Superior temporal gyrus (tissue), 1 donor: ENCODE data around the gene EID2.

ENCODE experiments used
- DNase-seq: peaks from one replicate; pipeline ENCODE4 v3.0.0-alpha.2; 2016; ENCODE audit errors: extremely low spot score

The EID2 gene

GRCh38 chr19:39502640-39503417 is 37.1 kb downstream of the EID2 start:
- no peak for DNase-seq

DNA sequence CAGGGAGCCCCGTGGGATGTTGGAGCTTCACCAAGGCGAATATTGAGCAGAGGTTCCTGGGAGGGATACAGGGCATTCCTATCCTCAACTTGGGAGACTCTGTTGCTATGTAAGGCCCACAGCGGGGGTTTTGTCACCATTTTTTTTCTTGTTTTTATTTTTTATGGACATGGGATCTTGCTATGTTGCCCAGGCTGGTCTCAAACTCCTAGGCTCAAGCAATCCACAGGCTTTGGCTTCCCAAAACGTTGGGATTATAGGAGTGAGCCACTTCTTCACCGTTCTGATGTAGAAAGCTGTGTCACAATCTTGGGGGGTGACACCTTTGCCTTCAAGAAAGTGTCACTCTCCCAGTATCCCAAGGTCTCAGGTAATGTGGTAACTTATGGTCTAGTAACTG is 38.6 kb downstream of the EID2 start:
- DNase-seq, result no peak

- DNase-seq, result no peak
Observed at GRCh38 chr19:39500543-39500942, 39.4 kb downstream of the EID2 start.

DNA sequence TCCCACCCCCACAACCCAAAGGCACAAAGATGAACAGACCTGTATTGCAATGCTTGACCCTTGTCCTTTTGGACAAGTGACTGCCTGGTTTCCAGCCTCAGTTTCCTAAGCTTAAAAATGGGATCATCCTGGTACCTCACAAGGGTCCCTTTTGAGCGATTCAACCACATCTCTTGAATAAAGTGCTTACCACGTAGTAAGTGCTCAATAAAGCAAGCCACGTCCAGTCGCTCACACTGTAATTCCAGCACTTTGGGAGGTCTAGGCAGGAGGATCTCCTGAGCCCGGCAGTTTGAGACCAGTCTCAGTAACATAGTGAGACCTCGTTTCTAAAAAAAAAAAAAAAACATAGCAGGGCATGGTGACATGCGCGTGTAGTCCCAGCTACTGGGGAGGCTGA is 40.0 kb downstream of the EID2 start:
- no peak for DNase-seq

DNA sequence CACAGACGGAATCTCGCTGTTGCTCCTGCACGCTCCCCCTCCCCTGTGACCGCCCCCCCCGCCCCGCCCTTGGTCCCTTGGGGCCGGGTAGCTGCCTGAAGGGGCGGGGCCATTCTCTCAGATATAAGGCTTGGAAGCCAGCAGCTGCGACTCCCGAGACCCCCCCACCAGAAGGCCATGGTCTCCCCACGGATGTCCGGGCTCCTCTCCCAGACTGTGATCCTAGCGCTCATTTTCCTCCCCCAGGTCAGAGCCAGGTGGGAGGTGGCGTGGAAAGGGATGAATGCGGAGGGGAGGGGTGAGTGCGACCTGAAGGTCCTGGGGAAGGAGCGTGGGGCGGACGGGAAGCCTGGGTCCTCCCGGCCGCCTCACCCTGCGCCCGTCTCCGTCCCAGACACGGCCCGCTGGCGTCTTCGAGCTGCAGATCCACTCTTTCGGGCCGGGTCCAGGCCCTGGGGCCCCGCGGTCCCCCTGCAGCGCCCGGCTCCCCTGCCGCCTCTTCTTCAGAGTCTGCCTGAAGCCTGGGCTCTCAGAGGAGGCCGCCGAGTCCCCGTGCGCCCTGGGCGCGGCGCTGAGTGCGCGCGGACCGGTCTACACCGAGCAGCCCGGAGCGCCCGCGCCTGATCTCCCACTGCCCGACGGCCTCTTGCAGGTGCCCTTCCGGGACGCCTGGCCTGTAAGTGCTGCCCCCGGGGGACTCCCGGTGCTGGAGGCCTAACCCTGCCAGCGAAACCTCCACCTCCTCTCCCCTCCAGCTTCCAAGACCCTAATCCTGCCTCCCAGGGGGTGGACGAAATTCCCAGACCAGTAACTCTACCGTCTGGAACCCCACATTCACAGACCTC is 40.9 kb downstream of the EID2 start, which contains the start of gene DLL3:
TSS of gene DLL3 (plus strand) at position 150 of the 845 bp plus-strand sequence. CDS start at position 178, 28 bp downstream.
- DNase-seq, result no peak

GRCh38 chr19:39497996-39498797 is 41.8 kb downstream of the EID2 start:
- peak; percentile 36 for DNase-seq

GRCh38 chr19:39497701-39497995 is 42.3 kb downstream of the EID2 start:
- DNase-seq, result no peak

- no peak for DNase-seq
Observed at GRCh38 chr19:39496063-39496462, 43.9 kb downstream of the EID2 start.

GRCh38 chr19:39494661-39495060 is 45.3 kb downstream of the EID2 start:
- no peak for DNase-seq

GRCh38 chr19:39492788-39493187 is 47.2 kb downstream of the EID2 start:
- DNase-seq, result no peak

GRCh38 chr19:39492225-39492624 is 47.7 kb downstream of the EID2 start:
- no peak for DNase-seq

- no peak for DNase-seq
Observed at GRCh38 chr19:39489756-39490155, 50.2 kb downstream of the EID2 start.
